ENCODE results near the gene RASGRP2.

The RASGRP2 gene

DNA sequence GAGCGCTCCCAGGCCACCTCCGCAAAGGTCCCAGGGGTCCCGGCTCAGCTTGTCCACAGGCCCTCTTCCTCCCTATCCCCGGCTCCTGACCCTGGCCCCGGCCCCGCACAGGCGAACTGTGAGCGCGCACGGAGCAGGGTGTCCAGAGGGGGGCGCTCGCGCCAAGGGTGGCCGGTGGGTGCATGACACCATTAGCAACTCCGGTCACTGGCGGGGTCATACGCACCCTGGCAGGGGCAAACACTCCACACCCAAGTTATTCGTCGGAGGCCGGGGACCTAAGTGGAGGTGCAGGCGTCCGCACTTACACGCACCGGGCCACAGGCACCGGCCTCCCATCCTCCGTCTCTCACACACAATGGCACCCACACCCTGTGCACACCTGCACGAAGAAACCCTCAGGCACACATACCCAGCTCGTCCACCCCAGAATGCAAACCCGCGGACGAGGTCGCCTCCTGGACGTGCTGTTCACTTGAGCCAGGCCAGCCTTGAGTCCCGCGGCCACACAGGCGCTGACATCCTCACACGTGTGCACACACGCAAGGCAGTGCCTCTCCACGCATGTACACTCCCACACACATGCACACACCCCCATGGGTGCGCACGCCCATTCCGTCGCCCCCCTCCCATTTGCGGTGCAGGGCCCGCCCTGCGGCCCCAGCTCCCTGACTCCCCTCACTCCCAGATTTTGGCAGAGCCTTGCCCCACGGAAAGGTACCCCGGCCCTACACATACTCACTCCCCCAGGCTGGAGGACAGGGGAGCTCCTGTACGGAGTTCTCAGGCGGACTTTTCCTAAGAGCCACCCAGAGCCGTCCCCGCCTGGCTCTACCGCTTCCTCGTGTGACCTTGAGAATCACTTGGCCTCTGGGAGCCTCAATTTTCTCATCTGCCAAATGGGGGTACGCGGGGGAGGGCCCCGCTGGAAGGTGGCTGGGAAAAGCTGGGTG lies at the start of gene RASGRP2:
RASGRP2 (minus strand) TSS at position 552 of the 953 bp plus-strand sequence. CDS start 1,276 bp downstream, outside the sequence.
- in situ Hi-C loops (cut with HindIII; ENCODE audit: low pct_unique_long_range_greater_than_20kb, low sequenced_read_pairs): no loop called here
- no peak for TF ChIP-seq JUND (IDR thresholded peaks at IDR 0.05; ENCODE audit: low read depth)
- DNase-seq (ENCODE audit: low read depth in 1 of 2, low spot score in 1 of 2): peak; percentile 61 to 63

DNA sequence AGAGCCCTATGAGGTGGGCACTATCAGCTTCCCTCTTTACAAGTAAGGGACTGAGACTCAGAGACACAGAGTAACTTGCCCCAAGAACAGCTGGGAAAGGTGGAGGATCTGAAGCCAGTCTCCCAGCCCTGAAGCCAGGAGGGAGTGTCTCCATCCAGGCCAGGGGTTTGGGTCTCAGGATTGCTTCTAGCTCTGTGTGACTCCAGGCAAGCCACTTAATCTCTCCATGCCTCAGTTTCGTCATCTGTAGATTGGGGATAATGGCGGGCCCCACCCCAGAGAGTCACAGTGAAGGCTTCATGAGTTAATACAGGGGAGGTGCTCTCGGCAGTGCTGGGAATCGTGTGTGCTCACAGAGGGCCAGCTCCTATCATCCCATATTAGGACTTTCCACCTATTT lies 48.5 kb upstream of the RASGRP2 start:
- TF ChIP-seq JUND (IDR thresholded peaks at IDR 0.05; ENCODE audit: low read depth): no peak
- DNase-seq (ENCODE audit: low read depth in 1 of 2, low spot score in 1 of 2): no peak
- in situ Hi-C loops (cut with HindIII; ENCODE audit: low pct_unique_long_range_greater_than_20kb, low sequenced_read_pairs): no loop called here

DNA sequence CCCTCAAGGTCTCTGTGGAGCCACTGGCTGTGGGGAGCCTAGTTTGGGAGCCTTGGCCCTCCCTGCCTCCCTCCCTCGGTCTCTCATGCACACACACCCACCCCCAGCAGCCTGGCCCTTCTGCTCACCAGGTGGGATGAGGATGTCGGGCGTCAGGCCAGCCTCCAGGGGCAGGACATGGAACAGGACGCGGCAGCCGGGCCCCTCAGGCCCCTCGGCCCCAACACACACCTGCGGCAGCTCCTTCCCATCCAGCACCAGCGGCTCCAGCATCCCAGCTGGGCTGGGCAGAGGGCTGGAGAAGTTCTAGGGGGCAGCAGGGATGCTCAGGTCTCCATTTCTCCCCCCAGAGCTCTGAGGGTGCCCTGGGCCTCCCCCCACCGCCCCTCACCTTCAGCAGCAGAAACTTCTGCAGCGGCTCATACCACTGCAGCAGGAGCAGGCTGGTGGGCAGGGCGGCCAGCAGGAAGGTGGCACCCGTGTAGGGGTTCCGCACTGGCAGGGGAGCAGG lies 47.9 kb upstream of the RASGRP2 start:
- in situ Hi-C loops (cut with HindIII; ENCODE audit: low pct_unique_long_range_greater_than_20kb, low sequenced_read_pairs): no loop called here
- TF ChIP-seq JUND (IDR thresholded peaks at IDR 0.05; ENCODE audit: low read depth): no peak
- DNase-seq (ENCODE audit: low read depth in 1 of 2, low spot score in 1 of 2): no peak

DNA sequence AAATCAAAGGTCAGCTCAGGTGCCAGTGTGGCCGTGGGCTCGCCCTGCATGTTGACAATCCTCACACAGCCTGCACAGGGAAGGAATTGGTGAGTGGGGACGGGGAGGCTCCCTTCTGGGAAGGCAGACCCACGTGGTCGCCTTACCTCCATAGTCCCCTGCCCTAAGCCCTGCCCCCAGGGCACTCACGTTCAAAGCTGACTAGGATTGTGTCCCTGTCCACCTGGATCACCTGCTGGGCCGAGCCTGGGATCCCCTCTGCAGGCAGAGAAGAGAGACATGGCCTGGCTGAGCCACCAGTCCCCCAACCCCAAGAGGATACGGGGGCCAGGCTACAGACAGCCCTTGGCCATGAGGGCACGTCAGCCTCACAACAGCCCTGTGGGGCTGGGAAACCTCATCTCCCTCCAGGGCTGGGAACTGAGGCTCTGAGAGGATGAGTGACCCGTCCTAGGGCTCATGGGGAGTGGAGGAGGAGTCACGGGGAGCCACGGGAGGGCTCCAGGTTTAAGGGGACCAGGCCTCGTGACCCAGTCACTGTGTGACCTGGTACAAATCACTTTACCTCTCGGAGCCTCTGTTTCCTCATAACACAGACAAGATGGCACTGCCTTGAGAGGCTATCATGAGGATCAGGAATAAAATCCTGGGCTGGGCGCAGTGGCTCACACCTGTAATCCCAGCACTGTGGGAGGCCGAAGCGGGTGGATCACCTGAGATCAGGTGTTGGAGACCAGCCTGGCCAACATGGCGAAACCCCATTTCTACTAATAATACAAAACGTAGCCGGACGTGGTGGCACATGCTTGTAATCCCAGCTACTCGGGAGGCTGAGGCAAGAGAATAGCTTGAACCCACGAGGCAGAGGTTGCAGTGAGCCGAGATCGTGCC lies 46.5 kb upstream of the RASGRP2 start:
- no peak for DNase-seq (ENCODE audit: low read depth in 1 of 2, low spot score in 1 of 2)

DNA sequence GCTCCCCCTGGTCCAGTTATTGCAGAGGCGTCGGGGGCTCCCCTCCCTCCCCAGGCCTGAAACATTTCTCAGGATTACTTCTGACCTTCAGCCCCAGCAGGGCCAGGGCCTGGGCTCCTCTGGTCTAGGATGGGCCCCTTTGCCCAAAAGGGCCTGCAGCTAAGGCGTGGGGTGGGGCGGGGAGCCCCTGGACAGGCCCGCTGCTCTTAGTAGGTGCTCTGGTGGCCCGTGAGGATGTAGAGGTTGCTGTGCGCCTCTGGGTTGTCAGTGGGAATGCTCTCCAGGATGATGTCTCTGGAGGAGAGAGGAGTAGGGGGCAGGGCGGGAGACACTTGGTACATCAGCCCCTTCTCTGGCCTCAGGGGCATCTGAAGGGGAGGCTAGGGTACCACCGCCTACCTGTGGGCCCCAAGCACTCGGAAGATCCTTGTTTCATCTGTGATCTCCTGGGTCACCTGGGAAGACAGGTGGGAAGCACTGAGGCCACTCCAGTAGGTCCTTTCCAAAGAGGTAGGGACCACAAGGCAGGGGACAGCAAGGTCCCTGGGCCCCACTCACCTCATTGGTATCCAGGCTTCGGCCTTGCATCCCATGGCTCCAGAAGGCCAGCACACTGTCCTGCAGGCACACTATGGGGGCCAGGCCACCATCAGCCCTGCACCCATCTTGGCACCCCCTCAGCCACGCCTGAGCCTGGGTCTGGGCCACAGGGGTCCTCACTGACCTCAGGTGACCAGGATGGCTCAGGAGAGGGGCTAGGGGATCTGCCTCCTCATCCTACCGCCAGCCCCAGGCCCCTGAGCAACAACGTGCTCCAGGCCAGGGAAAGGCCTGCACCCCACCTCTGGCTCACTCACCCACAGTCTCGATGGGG lies 45.6 kb upstream of the RASGRP2 start:
- DNase-seq (ENCODE audit: low read depth in 1 of 2, low spot score in 1 of 2): no peak
- in situ Hi-C loops (cut with HindIII; ENCODE audit: low pct_unique_long_range_greater_than_20kb, low sequenced_read_pairs): no loop called here
- TF ChIP-seq JUND (IDR thresholded peaks at IDR 0.05; ENCODE audit: low read depth): no peak

More for the DNA sequence above, 46.5 kb upstream of the RASGRP2 start:
- TF ChIP-seq JUND (IDR thresholded peaks at IDR 0.05; ENCODE audit: low read depth): no peak
- in situ Hi-C loops (cut with HindIII; ENCODE audit: low pct_unique_long_range_greater_than_20kb, low sequenced_read_pairs): no loop called here

DNA sequence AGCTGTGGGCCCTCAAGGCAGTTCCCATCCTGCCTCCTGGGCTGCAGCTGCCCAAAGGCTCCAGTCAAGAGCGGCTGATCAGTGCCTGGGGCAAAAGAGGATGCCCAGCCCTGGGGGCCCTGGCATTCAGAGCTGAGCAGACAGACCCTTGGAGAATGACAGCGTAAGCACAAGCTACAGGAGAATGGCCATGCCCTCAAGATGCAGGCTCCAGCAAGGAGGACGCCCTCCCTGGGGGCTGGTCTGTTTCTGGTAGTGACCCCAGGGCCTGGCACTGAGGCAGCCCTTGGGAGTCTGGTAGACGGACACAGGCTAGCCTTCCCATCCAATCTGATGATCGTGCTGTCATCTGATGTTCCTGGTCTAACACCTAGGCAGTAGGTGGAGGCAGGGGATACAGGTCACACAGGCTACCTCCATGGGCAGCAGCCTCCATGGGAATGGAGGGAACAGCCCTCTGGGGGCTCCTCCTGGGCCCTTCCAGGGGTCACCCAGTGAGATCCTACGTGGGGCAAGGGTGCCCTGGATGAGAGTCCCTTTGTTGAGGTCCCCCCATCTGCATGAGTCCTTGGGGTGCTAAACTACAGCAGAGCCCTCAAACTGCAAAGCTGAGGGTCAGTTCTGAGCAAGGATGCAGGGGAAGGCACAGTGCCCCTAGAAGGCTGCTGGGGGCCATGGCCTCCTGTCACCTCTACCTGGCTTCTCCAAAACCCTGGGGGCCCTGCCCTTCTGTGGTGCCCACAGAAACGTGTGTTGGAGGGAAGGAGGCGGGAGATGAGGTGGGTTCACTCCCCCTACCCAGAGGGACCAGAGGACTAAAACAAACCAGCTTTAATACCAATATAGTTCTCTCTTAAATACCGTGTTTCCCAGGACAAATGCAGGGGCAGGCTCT lies 44.6 kb upstream of the RASGRP2 start:
- no peak for DNase-seq (ENCODE audit: low read depth in 1 of 2, low spot score in 1 of 2)
- in situ Hi-C loops (cut with HindIII; ENCODE audit: low pct_unique_long_range_greater_than_20kb, low sequenced_read_pairs): no loop called here
- no peak for TF ChIP-seq JUND (IDR thresholded peaks at IDR 0.05; ENCODE audit: low read depth)

DNA sequence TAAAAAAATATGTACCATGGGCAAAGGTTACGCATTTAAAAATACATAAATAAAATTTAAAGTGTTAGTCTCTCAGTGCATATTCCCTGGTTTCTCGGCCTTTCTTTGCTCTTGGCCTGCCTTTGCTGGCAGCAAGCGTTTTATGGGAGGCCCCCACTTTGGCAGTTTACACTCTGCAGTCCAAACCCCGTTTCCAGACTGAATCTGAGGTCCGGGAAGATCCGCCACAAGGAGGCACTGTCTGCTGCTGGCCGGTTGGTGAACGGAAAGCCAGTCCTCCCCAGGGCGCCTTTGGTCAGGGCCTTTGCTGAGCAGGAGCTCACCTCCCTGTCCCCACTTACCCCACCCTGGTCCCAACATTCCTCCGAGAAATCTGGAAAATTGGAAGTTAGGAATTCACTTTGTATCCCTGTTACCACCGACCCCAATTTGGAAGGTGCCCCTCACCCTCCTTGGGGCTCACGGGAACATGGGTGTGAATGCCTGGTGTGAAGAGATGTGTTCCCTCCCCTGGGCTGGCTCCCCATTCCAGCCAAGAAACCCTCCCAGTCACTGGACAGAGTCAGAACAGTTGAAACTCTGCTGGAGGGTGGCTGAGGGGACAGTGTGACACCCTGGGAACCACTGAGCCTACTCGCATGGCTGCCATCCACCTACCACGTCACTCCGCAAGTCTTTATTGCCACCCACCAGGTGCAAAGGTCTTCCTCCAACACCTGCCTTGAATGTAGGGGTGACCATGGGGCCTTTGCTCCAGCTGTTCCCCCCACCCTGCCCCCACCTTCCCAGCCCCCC lies 43.8 kb upstream of the RASGRP2 start:
- no peak for TF ChIP-seq JUND (IDR thresholded peaks at IDR 0.05; ENCODE audit: low read depth)
- DNase-seq (ENCODE audit: low read depth in 1 of 2, low spot score in 1 of 2): peak; percentile 70 to 76
- in situ Hi-C loops (cut with HindIII; ENCODE audit: low pct_unique_long_range_greater_than_20kb, low sequenced_read_pairs): no loop called here

DNA sequence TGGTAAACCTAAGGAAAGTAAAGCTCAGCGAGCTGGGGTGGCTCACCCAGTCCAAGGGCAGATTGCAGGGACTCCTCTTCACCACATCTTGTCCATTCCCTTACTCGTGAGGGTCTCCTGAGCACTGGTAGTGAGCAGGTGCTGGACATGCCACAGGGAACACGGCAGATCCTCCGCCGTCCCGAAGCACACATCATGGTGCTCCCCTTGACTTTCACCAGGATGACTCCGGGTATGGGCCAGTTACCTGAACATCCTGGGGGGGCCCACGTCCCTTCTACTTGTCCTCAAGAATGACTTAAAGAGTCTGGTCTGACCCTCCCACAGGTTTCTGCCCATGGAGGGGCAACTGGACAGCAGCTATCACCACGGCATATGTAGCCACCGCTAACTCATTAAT lies 42.4 kb upstream of the RASGRP2 start:
- in situ Hi-C loops (cut with HindIII; ENCODE audit: low pct_unique_long_range_greater_than_20kb, low sequenced_read_pairs): no loop called here
- TF ChIP-seq JUND (IDR thresholded peaks at IDR 0.05; ENCODE audit: low read depth): no peak
- DNase-seq (ENCODE audit: low read depth in 1 of 2, low spot score in 1 of 2): no peak

DNA sequence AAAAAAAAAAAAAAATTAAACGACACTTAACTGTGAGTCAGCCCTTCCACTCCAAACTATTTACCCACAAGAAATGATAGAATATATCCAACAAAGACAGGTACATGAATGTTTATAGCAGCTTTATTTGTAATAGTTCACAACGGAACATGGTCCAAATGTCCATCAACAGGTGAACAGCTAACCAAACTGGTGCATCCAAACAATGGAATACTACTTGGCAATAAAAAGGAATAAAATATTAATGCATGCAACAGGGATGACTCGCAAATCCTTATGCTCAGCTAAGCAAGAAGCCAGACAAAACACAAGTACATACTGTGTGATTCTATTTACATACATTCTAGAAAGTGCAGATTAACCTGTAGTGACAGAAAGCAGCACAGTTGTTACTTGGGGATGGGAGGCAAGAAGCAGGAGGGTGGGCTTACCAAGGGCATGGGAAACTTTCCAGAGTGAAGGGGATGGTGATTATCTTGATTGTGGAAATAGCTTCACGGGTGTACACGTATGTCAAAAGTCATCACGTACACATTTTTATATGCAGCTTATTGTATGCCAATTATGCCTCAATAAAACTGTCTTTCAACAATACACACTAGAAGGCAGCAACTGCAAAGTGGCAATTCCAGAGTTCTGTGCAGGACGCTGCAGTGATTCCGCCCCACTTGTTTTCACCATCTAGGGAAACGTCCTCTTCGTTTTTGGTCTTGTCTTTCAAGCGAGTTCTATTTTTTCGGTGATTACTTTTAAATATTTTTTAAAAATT lies 41.1 kb upstream of the RASGRP2 start:
- no peak for TF ChIP-seq JUND (IDR thresholded peaks at IDR 0.05; ENCODE audit: low read depth)
- no peak for DNase-seq (ENCODE audit: low read depth in 1 of 2, low spot score in 1 of 2)
- in situ Hi-C loops (cut with HindIII; ENCODE audit: low pct_unique_long_range_greater_than_20kb, low sequenced_read_pairs): no loop called here
